ENCODE results near the gene TSC22D2. TPM values are rescaled to one million over a fixed set of nuclear protein-coding genes. Genes with fewer than 3 reads are reported as not detected.

Gene TSC22D2
- total and polyA plus RNA-seq, 5 experiments from 2014 or later, result 6.3 to 28.9 (median 11.8) TPM

- H3K27ac Mint-ChIP-seq, result no peak overlapping the region
- no peak overlapping the region for H3K4me3 Mint-ChIP-seq
- POLR2A ChIA-PET, result interaction anchor here (2.1 kb wide), 1 partner anchor 18 kb away, joined by 5 read pairs; the partner anchor contains the start of gene TSC22D2
- no peaks in the 10 kb centered on the region for H3K9me3 Mint-ChIP-seq
- no peak for DNase-seq
- H3K36me3 Mint-ChIP-seq, result no peaks in the 10 kb centered on the region
- no peaks in the 10 kb centered on the region for H3K27me3 Mint-ChIP-seq
- H3K4me1 Mint-ChIP-seq, result peaks cover 0 to 4% (median 2%) of the 10 kb centered on the region in 4 donors
- no peak for ATAC-seq
Measured at GRCh38 chr3:150391161-150391560, 16.9 kb upstream of the TSC22D2 start.

GRCh38 chr3:150393745-150394144 lies 14.4 kb upstream of the TSC22D2 start:
- Mint-ChIP-seq H3K27ac (no peak overlapping the region), H3K4me3 (no peak overlapping the region), H3K9me3 (no peaks in the 10 kb centered on the region), H3K27me3 (peaks cover 0 to 3% (median 2%) of the 10 kb centered on the region in 5 donors), H3K36me3 (no peaks in the 10 kb centered on the region), H3K4me1 (peaks cover 0 to 4% (median 1%) of the 10 kb centered on the region in 4 donors)
- no peak for ATAC-seq
- POLR2A ChIA-PET, result no interaction called here
- no peak for DNase-seq

GRCh38 chr3:150394606-150395005 lies 13.5 kb upstream of the TSC22D2 start:
- Mint-ChIP-seq H3K27me3 (peaks cover 0 to 3% (median 2%) of the 10 kb centered on the region in 5 donors), H3K9me3 (no peaks in the 10 kb centered on the region), H3K4me3 (no peak overlapping the region), H3K27ac (no peak overlapping the region), H3K36me3 (no peaks in the 10 kb centered on the region), H3K4me1 (peaks cover 0 to 4% (median under 1%) of the 10 kb centered on the region in 4 donors)
- POLR2A ChIA-PET, result interaction anchor here (1.4 kb wide), 1 partner anchor 14 kb away, joined by 3 read pairs; the partner anchor contains the start of gene TSC22D2
- DNase-seq, result no peak
- ATAC-seq, result no peak

- Mint-ChIP-seq H3K27ac (no peak overlapping the region), H3K36me3 (no peaks in the 10 kb centered on the region), H3K4me3 (no peak overlapping the region), H3K4me1 (no peaks in the 10 kb centered on the region), H3K27me3 (peaks cover 0 to 3% (median 2%) of the 10 kb centered on the region in 5 donors), H3K9me3 (no peaks in the 10 kb centered on the region)
- ATAC-seq (no peak), DNase-seq (no peak)
- POLR2A ChIA-PET, result interaction anchor here (1.1 kb wide), 1 partner anchor 12 kb away, joined by 5 read pairs; the partner anchor contains the start of gene TSC22D2
Measured at GRCh38 chr3:150396491-150396890, 11.6 kb upstream of the TSC22D2 start.

- DNase-seq, result no peak
- no peak for ATAC-seq
- H3K27me3 Mint-ChIP-seq, result peaks cover 0 to 3% (median 2%) of the 10 kb centered on the region in 5 donors
- H3K4me3 Mint-ChIP-seq, result no peak overlapping the region
- POLR2A ChIA-PET, result interaction anchor here (1.1 to 1.7 kb wide), 2 partner anchors 11 kb away, joined by 5 read pairs; partner anchors contain the start of gene TSC22D2
- H3K36me3 Mint-ChIP-seq, result no peaks in the 10 kb centered on the region
- H3K9me3 Mint-ChIP-seq, result no peaks in the 10 kb centered on the region
- no peak overlapping the region for H3K27ac Mint-ChIP-seq
- no peaks in the 10 kb centered on the region for H3K4me1 Mint-ChIP-seq
Measured at GRCh38 chr3:150396956-150397550, 11.0 kb upstream of the TSC22D2 start.

GRCh38 chr3:150399060-150399459 lies 9.0 kb upstream of the TSC22D2 start:
- no peaks in the 10 kb centered on the region for H3K4me1 Mint-ChIP-seq
- no peaks in the 10 kb centered on the region for H3K9me3 Mint-ChIP-seq
- H3K27ac Mint-ChIP-seq, result no peak overlapping the region
- ATAC-seq, result no peak
- H3K27me3 Mint-ChIP-seq, result peaks cover 0 to 3% (median 2%) of the 10 kb centered on the region in 5 donors
- H3K36me3 Mint-ChIP-seq, result no peaks in the 10 kb centered on the region
- no peak for DNase-seq
- H3K4me3 Mint-ChIP-seq, result no peak overlapping the region
- POLR2A ChIA-PET, result interaction anchor here (1.7 kb wide), 1 partner anchor 9 kb away, joined by 5 read pairs; the partner anchor contains the start of gene TSC22D2

GRCh38 chr3:150401285-150401684 lies 6.8 kb upstream of the TSC22D2 start:
- Mint-ChIP-seq H3K4me1 (no peaks in the 10 kb centered on the region), H3K4me3 (no peak overlapping the region), H3K9me3 (no peaks in the 10 kb centered on the region), H3K36me3 (no peaks in the 10 kb centered on the region), H3K27me3 (peaks cover 0 to 3% (median 2%) of the 10 kb centered on the region in 5 donors), H3K27ac (no peak overlapping the region)
- ATAC-seq, result no peak
- POLR2A ChIA-PET, result no interaction called here
- DNase-seq, result no peak

GRCh38 chr3:150402217-150402616 lies 5.9 kb upstream of the TSC22D2 start:
- Mint-ChIP-seq H3K27me3 (peaks cover 0 to 3% (median 2%) of the 10 kb centered on the region in 5 donors), H3K4me3 (no peak overlapping the region)
- POLR2A ChIA-PET, result no interaction called here

GRCh38 chr3:150404023-150404422 lies 4.1 kb upstream of the TSC22D2 start:
- DNase-seq (no peak), ATAC-seq (no peak)
- Mint-ChIP-seq H3K4me3 (no peak overlapping the region), H3K9me3 (no peaks in the 10 kb centered on the region), H3K27ac (no peak overlapping the region), H3K4me1 (peaks cover 3 to 10% (median 7%) of the 10 kb centered on the region in 4 donors), H3K36me3 (no peaks in the 10 kb centered on the region), H3K27me3 (no peaks in the 10 kb centered on the region)
- POLR2A ChIA-PET, result no interaction called here

More at GRCh38 chr3:150402217-150402616, 5.9 kb upstream of the TSC22D2 start:
- ATAC-seq, result no peak
- DNase-seq, result no peak
- H3K36me3 Mint-ChIP-seq, result no peaks in the 10 kb centered on the region
- peaks cover 0 to 7% (median 1%) of the 10 kb centered on the region in 4 donors for H3K4me1 Mint-ChIP-seq
- peak overlapping the region in 1 of 10 donors; percentile 3 for H3K27ac Mint-ChIP-seq
- H3K9me3 Mint-ChIP-seq, result no peaks in the 10 kb centered on the region

GRCh38 chr3:150407051-150407807 lies 869 bp upstream of the TSC22D2 start:
- POLR2A ChIA-PET, result interaction anchor here (0.7 to 5.9 kb wide), 6 partner anchors 20 to 594 kb away, joined by 3 to 58 read pairs (median 16); partner anchors contain the start of genes EIF2A, RNF13, SELENOT and SERP1
- Mint-ChIP-seq H3K27me3 (no peaks in the 10 kb centered on the region), H3K36me3 (peaks cover 0 to 6% (median 0%) of the 10 kb centered on the region in 3 donors), H3K9me3 (no peaks in the 10 kb centered on the region), H3K4me3 (peak overlapping the region; percentile 81 to 98 (median 92)), H3K27ac (peak overlapping the region; percentile 91 to 99 (median 98)), H3K4me1 (peaks cover 9 to 25% (median 21%) of the 10 kb centered on the region in 4 donors)
- DNase-seq (peak in 2 of 10 donors; percentile 0 to 60), ATAC-seq (no peak)

- no peak for DNase-seq
- ATAC-seq, result peak; percentile 6 to 13
- POLR2A ChIA-PET, result interaction anchor here (0.7 to 5.9 kb wide), 11 partner anchors 10 to 595 kb away, joined by 3 to 58 read pairs (median 5); partner anchors contain the start of genes EIF2A, RNF13, SELENOT and SERP1
- H3K36me3 Mint-ChIP-seq, result peaks cover 0 to 10% (median 1%) of the 10 kb centered on the region in 3 donors
- H3K27ac Mint-ChIP-seq, result peak overlapping the region; percentile 91 to 99 (median 98)
- no peaks in the 10 kb centered on the region for H3K9me3 Mint-ChIP-seq
- H3K4me1 Mint-ChIP-seq, result peaks cover 13 to 31% (median 27%) of the 10 kb centered on the region in 4 donors
- H3K27me3 Mint-ChIP-seq, result no peaks in the 10 kb centered on the region
- peak overlapping the region; percentile 81 to 98 (median 92) for H3K4me3 Mint-ChIP-seq
Measured at GRCh38 chr3:150407808-150408220, 284 bp upstream of the TSC22D2 start.

GRCh38 chr3:150409125-150409511 lies 1.0 kb downstream of the TSC22D2 start:
- Mint-ChIP-seq H3K36me3 (peaks cover 0 to 13% (median 8%) of the 10 kb centered on the region in 3 donors), H3K9me3 (no peaks in the 10 kb centered on the region), H3K27ac (peak overlapping the region; percentile 91 to 99 (median 96)), H3K4me1 (peaks cover 17 to 44% (median 36%) of the 10 kb centered on the region in 4 donors), H3K27me3 (no peaks in the 10 kb centered on the region), H3K4me3 (peak overlapping the region; percentile 80 to 98 (median 92))
- ATAC-seq (no peak), DNase-seq (no peak)
- POLR2A ChIA-PET, result interaction anchor here (0.6 to 5.9 kb wide), 19 partner anchors 9 to 427 kb away, joined by 3 to 58 read pairs (median 5); partner anchors contain the start of genes EIF2A, ERICH6, SELENOT and SERP1

Measured in naive thymus-derived CD8-positive, alpha-beta T cell (primary cell).